ENCODE measurements around the gene ABHD12.

Gene ABHD12

DNA sequence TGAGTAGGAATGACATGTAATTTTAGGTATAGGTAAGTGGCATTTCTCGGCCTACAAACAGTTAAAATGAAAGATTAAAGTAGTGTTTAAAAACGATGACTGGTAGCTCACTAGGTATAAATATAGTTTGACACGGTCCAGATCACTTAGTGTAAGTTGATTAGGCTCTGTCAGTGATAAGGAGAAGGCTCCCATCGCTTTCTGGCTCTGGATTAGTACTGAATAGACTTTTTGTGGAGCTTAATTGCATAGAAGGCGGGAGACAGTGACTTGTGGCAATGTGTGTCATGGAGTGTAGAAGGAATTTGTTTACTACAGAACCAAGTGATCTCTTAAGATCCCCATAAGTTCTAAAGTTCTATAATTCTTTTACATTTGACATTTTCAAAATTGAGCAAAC lies 136.1 kb downstream of the ABHD12 start:
- DNase-seq: no peak

- no peak for DNase-seq
Observed at GRCh38 chr20:25253606-25254275, 136.9 kb downstream of the ABHD12 start.

GRCh38 chr20:25252686-25253421 lies 137.8 kb downstream of the ABHD12 start:
- no peak for DNase-seq

GRCh38 chr20:25252230-25252651 lies 138.4 kb downstream of the ABHD12 start:
- no peak for DNase-seq

- DNase-seq: no peak
Observed at GRCh38 chr20:25251558-25251957, 139.1 kb downstream of the ABHD12 start.

- DNase-seq: no peak
Observed at GRCh38 chr20:25251019-25251418, 139.6 kb downstream of the ABHD12 start.

DNA sequence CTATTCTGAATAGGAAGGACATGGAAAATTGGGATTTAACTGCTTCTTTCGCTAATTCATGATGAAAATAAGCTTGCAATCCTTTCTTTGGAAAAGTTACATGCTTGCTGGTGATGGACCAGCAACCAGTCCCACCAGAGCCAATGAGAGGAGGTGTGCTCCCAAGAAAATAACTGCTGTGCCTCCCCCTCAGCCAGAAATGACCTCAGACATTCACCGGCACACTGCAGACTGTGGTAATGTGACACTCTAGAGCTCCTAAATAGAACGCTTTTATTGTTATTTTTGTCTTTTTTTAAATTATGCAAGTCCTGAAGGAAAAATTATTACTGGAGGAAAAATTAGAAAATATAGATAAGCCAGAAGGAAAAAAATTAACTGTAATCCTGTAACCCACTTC lies 140.1 kb downstream of the ABHD12 start:
- no peak for DNase-seq
